DMS153 (cell line): ENCODE results near the gene IFNA8.
"Not testable (repeated sequence)": the region's sequence is repeated elsewhere in the genome, so short reads cannot be mapped to it uniquely, and the experiment has no call there.

Experiments used
- DNase-seq: peaks from one replicate; lab custom pipeline; 2025; lab: John Stamatoyannopoulos, UW

IFNA8 gene

GRCh38 chr9:21429191-21429590 is 20.3 kb downstream of the IFNA8 start:
- DNase-seq: no peak

- no peak for DNase-seq
These were observed 23.9 kb downstream of the IFNA8 start for GRCh38 chr9:21432672-21433425.

GRCh38 chr9:21434202-21435014 is 25.5 kb downstream of the IFNA8 start:
- DNase-seq: no peak

- not testable (repeated sequence) for DNase-seq
These were observed 26.1 kb downstream of the IFNA8 start for GRCh38 chr9:21435015-21435383.

- no peak for DNase-seq
These were observed 31.2 kb downstream of the IFNA8 start, which contains the start of gene IFNA1 for GRCh38 chr9:21440139-21440538. IFNA1 (plus strand) TSS chr9:21440439; CDS start chr9:21440508, 69 bp downstream.

GRCh38 chr9:21443849-21444625 is 35.1 kb downstream of the IFNA8 start:
- DNase-seq: no peak

- not testable (repeated sequence) for DNase-seq
These were observed 40.4 kb downstream of the IFNA8 start for GRCh38 chr9:21449312-21449711.

- DNase-seq: no peak
These were observed 41.9 kb downstream of the IFNA8 start for GRCh38 chr9:21450733-21451394.

- no peak for DNase-seq
These were observed 43.8 kb downstream of the IFNA8 start for GRCh38 chr9:21452681-21453080.

- DNase-seq: no peak
These were observed 45.2 kb downstream of the IFNA8 start for GRCh38 chr9:21454149-21454548.

GRCh38 chr9:21455320-21455719 is 46.4 kb downstream of the IFNA8 start:
- peak; percentile 4 for DNase-seq
